Upper lobe of left lung (tissue), 6 donors: ENCODE results near the gene MAP1LC3A. TPM values are rescaled to one million over a fixed set of nuclear protein-coding genes. Genes with fewer than 3 reads are reported as not detected.

Experiments used
- ATAC-seq, 2 donors: fragments of 200-7000 bp; cut with Tn5 transposase; one replicate each; pipeline ENCODE4 v1.9.1; 2022; ENCODE audit warnings: mild to moderate bottlenecking in 2 of 2, moderate library complexity in 2 of 2; ENCODE audit not compliant: low FRiP score in 2 of 2
- DNase-seq, 2 donors: peaks; one replicate each; pipeline ENCODE4 v3.0.0-alpha.2; 2019 to 2020
- H3K27ac ChIP-seq, 4 donors: fragments of 200-600 bp; sonication (generic); one replicate each; pipeline ENCODE4 v1.5.1; 2016 to 2019
- H3K27me3 ChIP-seq, 4 donors: fragments of 200-600 bp; sonication (generic); one replicate each; pipeline ENCODE4 v1.5.1; 2017 to 2019
- H3K36me3 ChIP-seq, 4 donors: fragments of 200-600 bp; sonication (generic); one replicate each; pipeline ENCODE4 v1.5.1; 2016 to 2019
- H3K4me1 ChIP-seq, 4 donors: fragments of 200-600 bp; sonication (generic); one replicate each; pipeline ENCODE4 v1.5.1; 2018 to 2019
- H3K4me3 ChIP-seq, 4 donors: fragments of 200-600 bp; sonication (generic); one replicate each; pipeline ENCODE4 v1.5.1; 2017 to 2019; ENCODE audit warnings: mild to moderate bottlenecking in 2 of 4, moderate library complexity in 1 of 4
- H3K9me3 ChIP-seq, 4 donors: fragments of 200-600 bp; sonication (generic); one replicate each; pipeline ENCODE4 v1.5.1; 2018 to 2019
- CTCF ChIP-seq, 6 experiments: fragments of 450-650 bp in 4 of 6; fragments of 200-600 bp in 2 of 6; sonication (generic) in 2 of 6; IDR thresholded peaks; one replicate each; pipeline ENCODE4 v1.5.1; 2016 to 2019; ENCODE audit warnings: antibody characterized with exemption in 6 of 6
- EP300 ChIP-seq, 4 donors: sonication (generic); formaldehyde crosslinking; IDR thresholded peaks; one replicate each; pipeline ENCODE4 v1.5.1; 2017; ENCODE audit warnings: antibody characterized with exemption in 4 of 4, control low read depth in 2 of 4
- POLR2A ChIP-seq, 4 donors: fragments of 450-650 bp; IDR thresholded peaks; one replicate each; pipeline ENCODE4 v1.5.1; 2016 to 2017; ENCODE audit warnings: antibody characterized with exemption in 4 of 4, mild to moderate bottlenecking in 2 of 4
- POLR2AphosphoS5 ChIP-seq, 2 donors: sonication (generic); formaldehyde crosslinking; IDR thresholded peaks; one replicate each; pipeline ENCODE4 v1.5.1; 2017; ENCODE audit warnings: antibody characterized with exemption in 2 of 2
- WGBS, 2 donors: methylation state at CpG; one replicate each; pipeline ENCODE4 v1.1.5; 2017 to 2018; 5-methylcytosine and 5-hydroxymethylcytosine counted together
- total RNA-seq, 6 donors: library from RNA; depleted of rRNA in 4 of 6; stranded (reverse); fragments of >200 nt in 4 of 6; gene quantifications; one replicate each; pipeline versions ENCODE4 v1.1.0 to v1.2.1, GENCODE V29; 2016 to 2021
- donor health status: DM: no; HTN: no; CAD: no; lungs with moderate emphysema.
- donor health status: DM: no; HTN: yes; CAD: no; lungs with severe emphysema.

Gene MAP1LC3A
- total RNA-seq, 6 donors from 2014 or later: 41.9 to 148 (median 71.8) TPM

- no peaks in the 10 kb centered on the region for H3K9me3 ChIP-seq
- H3K27ac ChIP-seq: peak overlapping the region in 2 of 4 donors; percentile 44 to 62
- 86 to 88% methylated on average over 13 to 15 of the region's 15 CpGs for WGBS, 2 donors
- no peaks in the 10 kb centered on the region for H3K27me3 ChIP-seq
- peaks cover 0 to 15% (median 7%) of the 10 kb centered on the region in 4 donors for H3K4me1 ChIP-seq
- peaks cover 0 to 11% (median under 1%) of the 10 kb centered on the region in 4 donors for H3K36me3 ChIP-seq
- peak in 1 of 2 donors; percentile 13 for ATAC-seq
- TF ChIP-seq POLR2A (IDR thresholded peaks at IDR 0.05): no peak
- no peak for TF ChIP-seq POLR2AphosphoS5 (IDR thresholded peaks at IDR 0.05)
- no peak for TF ChIP-seq CTCF (IDR thresholded peaks at IDR 0.05)
- TF ChIP-seq EP300 (IDR thresholded peaks at IDR 0.05): no peak
- H3K4me3 ChIP-seq: no peak overlapping the region
- no peak for DNase-seq
These were observed 9.7 kb downstream of the MAP1LC3A start for GRCh38 chr20:34567892-34568865.

GRCh38 chr20:34569598-34569997 lies 11.1 kb downstream of the MAP1LC3A start:
- H3K4me3 ChIP-seq: no peak overlapping the region
- peaks cover 0 to 25% (median 8%) of the 10 kb centered on the region in 4 donors for H3K36me3 ChIP-seq
- H3K9me3 ChIP-seq: no peaks in the 10 kb centered on the region
- H3K4me1 ChIP-seq: peaks cover 0 to 15% (median 7%) of the 10 kb centered on the region in 4 donors
- DNase-seq: no peak
- H3K27ac ChIP-seq: no peak overlapping the region
- ATAC-seq: no peak
- TF ChIP-seq POLR2A (IDR thresholded peaks at IDR 0.05): no peak
- TF ChIP-seq EP300 (IDR thresholded peaks at IDR 0.05): no peak
- no peak for TF ChIP-seq POLR2AphosphoS5 (IDR thresholded peaks at IDR 0.05)
- no peak for TF ChIP-seq CTCF (IDR thresholded peaks at IDR 0.05)
- H3K27me3 ChIP-seq: no peaks in the 10 kb centered on the region
- WGBS, 2 donors: 95 to 100% methylated on average over 2 of the region's 2 CpGs

- TF ChIP-seq POLR2A (IDR thresholded peaks at IDR 0.05): no peak
- no peak for TF ChIP-seq CTCF (IDR thresholded peaks at IDR 0.05)
- no peak for TF ChIP-seq POLR2AphosphoS5 (IDR thresholded peaks at IDR 0.05)
- TF ChIP-seq EP300 (IDR thresholded peaks at IDR 0.05): no peak
- Histone ChIP-seq H3K27me3 (no peaks in the 10 kb centered on the region), H3K9me3 (no peaks in the 10 kb centered on the region), H3K4me1 (peaks cover 0 to 15% (median 7%) of the 10 kb centered on the region in 4 donors), H3K4me3 (no peak overlapping the region), H3K27ac (peak overlapping the region in 3 of 4 donors; percentile 2 to 44 (median 2)), H3K36me3 (peaks cover 0 to 29% (median 8%) of the 10 kb centered on the region in 4 donors)
- WGBS, 2 donors: 22 to 23% methylated on average over 3 of the region's 3 CpGs
- ATAC-seq (no peak), DNase-seq (no peak)
These were observed 12.4 kb downstream of the MAP1LC3A start for GRCh38 chr20:34570859-34571306.

DNA sequence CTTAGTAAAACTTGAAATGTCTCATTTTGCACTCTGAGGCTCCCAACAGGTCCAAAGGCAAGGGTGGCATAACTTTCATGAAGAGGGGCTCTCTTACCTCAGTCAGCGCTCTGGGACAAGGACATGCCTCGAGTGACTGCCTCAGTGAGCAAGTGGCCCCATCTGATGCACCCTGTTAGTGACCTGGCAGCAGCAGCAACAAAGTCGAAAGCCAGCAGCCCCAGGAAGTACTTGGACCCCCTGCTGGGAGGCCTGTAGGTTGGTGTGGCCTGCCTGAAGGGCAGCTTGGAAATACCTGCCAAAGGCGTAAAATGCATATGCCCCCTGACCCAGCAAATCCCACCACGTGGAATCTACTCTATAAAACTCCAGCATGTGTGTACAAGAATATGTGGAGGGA lies 13.2 kb downstream of the MAP1LC3A start:
- H3K9me3 ChIP-seq: no peaks in the 10 kb centered on the region
- H3K4me3 ChIP-seq: no peak overlapping the region
- no peak for TF ChIP-seq EP300 (IDR thresholded peaks at IDR 0.05)
- TF ChIP-seq CTCF (IDR thresholded peaks at IDR 0.05): no peak
- TF ChIP-seq POLR2AphosphoS5 (IDR thresholded peaks at IDR 0.05): no peak
- no peak for TF ChIP-seq POLR2A (IDR thresholded peaks at IDR 0.05)
- ATAC-seq: no peak
- peak overlapping the region in 1 of 4 donors; percentile 44 for H3K27ac ChIP-seq
- no peaks in the 10 kb centered on the region for H3K27me3 ChIP-seq
- WGBS, 2 donors: 89 to 95% methylated on average over 4 to 5 of the region's 5 CpGs
- H3K4me1 ChIP-seq: peaks cover 0 to 11% (median 7%) of the 10 kb centered on the region in 4 donors
- H3K36me3 ChIP-seq: peaks cover 0 to 29% (median 8%) of the 10 kb centered on the region in 4 donors
- no peak for DNase-seq
